H9 (cell line): ENCODE data around the gene MEGF10. TPM values are rescaled to one million over a fixed set of nuclear protein-coding genes. Genes with fewer than 3 reads are reported as not detected.

ENCODE experiments used
- DNase-seq: peaks from one replicate; pipeline ENCODE4 v3.0.0-alpha.2; 2017
- H2AFZ ChIP-seq: one replicate; pipeline ENCODE4 v1.6.1; 2013; ENCODE audit warnings: mild to moderate bottlenecking, low read length, control low read depth, moderate library complexity
- H2AK5ac ChIP-seq: 2 replicates; pipeline ENCODE4 v1.6.1; 2013; ENCODE audit warnings: low read length, control low read depth, mixed read lengths; ENCODE audit not compliant: insufficient read length
- H2BK120ac ChIP-seq: one replicate; pipeline ENCODE4 v1.6.1; 2013; ENCODE audit warnings: low read depth, mild to moderate bottlenecking, low read length, control low read depth, inconsistent platforms; ENCODE audit not compliant: poor library complexity, severe bottlenecking
- H2BK12ac ChIP-seq: 2 replicates; pipeline ENCODE4 v1.6.1; 2013; ENCODE audit warnings: low read length, control low read depth, mixed read lengths, low read depth; ENCODE audit not compliant: insufficient read length
- H2BK15ac ChIP-seq: 2 replicates; pipeline ENCODE4 v1.6.1; 2013; ENCODE audit warnings: low read depth, low read length, control low read depth
- H2BK20ac ChIP-seq: one replicate; pipeline ENCODE4 v1.6.1; 2013; ENCODE audit warnings: low read depth, mild to moderate bottlenecking, low read length, control low read depth, inconsistent platforms; ENCODE audit not compliant: poor library complexity, severe bottlenecking
- H2BK5ac ChIP-seq: 2 replicates; pipeline ENCODE4 v1.6.1; 2013; ENCODE audit warnings: low read length, control low read depth, mixed read lengths; ENCODE audit not compliant: insufficient read length
- H3K14ac ChIP-seq: 2 replicates; pipeline ENCODE4 v1.6.1; 2013; ENCODE audit warnings: low read length, control low read depth; ENCODE audit not compliant: insufficient read depth
- H3K18ac ChIP-seq: 2 replicates; pipeline ENCODE4 v1.6.1; 2013; ENCODE audit warnings: low read depth, mild to moderate bottlenecking, mixed read lengths, low read length, control low read depth; ENCODE audit not compliant: insufficient read length
- H3K23ac ChIP-seq: 2 replicates; pipeline ENCODE4 v1.6.1; 2013; ENCODE audit warnings: low read length, control low read depth, mixed read lengths, low read depth; ENCODE audit not compliant: insufficient read length
- H3K23me2 ChIP-seq: 2 replicates; pipeline ENCODE4 v1.6.1; 2013; ENCODE audit warnings: low read depth, mild to moderate bottlenecking, mixed read lengths, low read length, control low read depth; ENCODE audit not compliant: insufficient read length, poor library complexity, severe bottlenecking
- H3K27ac ChIP-seq: 2 replicates; pipeline ENCODE4 v1.5.1; 2013; ENCODE audit warnings: low read length, control low read depth, mixed read lengths, low read depth; ENCODE audit not compliant: insufficient read length
- H3K27me3 ChIP-seq: 2 replicates; pipeline ENCODE4 v1.6.1; 2013; ENCODE audit warnings: low read length, control low read depth, inconsistent platforms; ENCODE audit not compliant: insufficient read depth
- H3K4ac ChIP-seq: 2 replicates; pipeline ENCODE4 v1.6.1; 2013; ENCODE audit warnings: low read depth, mild to moderate bottlenecking, control low read depth, inconsistent platforms, low read length, moderate library complexity
- H3K4me1 ChIP-seq: 2 replicates; pipeline ENCODE4 v1.6.1; 2013; ENCODE audit warnings: low read length, control low read depth, inconsistent platforms; ENCODE audit not compliant: insufficient read depth
- H3K4me2 ChIP-seq: 2 replicates; pipeline ENCODE4 v1.6.1; 2013; ENCODE audit warnings: low read length, control low read depth, mixed read lengths; ENCODE audit not compliant: insufficient read length, insufficient read depth
- H3K56ac ChIP-seq: 2 replicates; pipeline ENCODE4 v1.6.1; 2013; ENCODE audit warnings: low read depth, mild to moderate bottlenecking, mixed read lengths, low read length, control low read depth; ENCODE audit not compliant: insufficient read length
- H3K79me1 ChIP-seq: 2 replicates; pipeline ENCODE4 v1.6.1; 2013; ENCODE audit warnings: low read depth, mild to moderate bottlenecking, moderate library complexity, low read length, control low read depth, inconsistent platforms; ENCODE audit not compliant: insufficient read depth, poor library complexity, severe bottlenecking
- H3K79me2 ChIP-seq: 2 replicates; pipeline ENCODE4 v1.6.1; 2013; ENCODE audit warnings: low read length, control low read depth, inconsistent platforms; ENCODE audit not compliant: insufficient read depth
- H3K9ac ChIP-seq: 2 replicates; pipeline ENCODE4 v1.6.1; 2013; ENCODE audit warnings: low read length, control low read depth, mixed read lengths; ENCODE audit not compliant: insufficient read length; ENCODE audit errors: extremely low read depth
- H3K9me3 ChIP-seq: one replicate; pipeline ENCODE4 v1.6.1; 2013; ENCODE audit warnings: low read depth, low read length, inconsistent platforms; ENCODE audit not compliant: control insufficient read depth
- H3T11ph ChIP-seq: one replicate; pipeline ENCODE4 v1.6.1; 2013; ENCODE audit warnings: mild to moderate bottlenecking, low read length, control low read depth, inconsistent platforms
- H4K20me1 ChIP-seq: one replicate; pipeline ENCODE4 v1.6.1; 2013; ENCODE audit not compliant: control insufficient read depth, insufficient read length, insufficient read depth
- H4K5ac ChIP-seq: 2 replicates; pipeline ENCODE4 v1.6.1; 2013; ENCODE audit warnings: low read depth, mild to moderate bottlenecking, mixed read lengths, low read length, control low read depth; ENCODE audit not compliant: insufficient read length
- H4K8ac ChIP-seq: replicated peaks from 2 replicates; pipeline ENCODE4 v1.6.1; 2013; ENCODE audit warnings: low read length, control low read depth, mixed read lengths, low read depth; ENCODE audit not compliant: insufficient read length
- H4K91ac ChIP-seq: 2 replicates; pipeline ENCODE4 v1.6.1; 2013; ENCODE audit warnings: low read depth, mild to moderate bottlenecking, moderate library complexity, mixed read lengths, low read length, control low read depth; ENCODE audit not compliant: insufficient read length
- H3K27ac Mint-ChIP-seq, 3 experiments: 2 replicates in 2 of 3; 3 replicates in 1 of 3; pipeline ENCODE4 v1.8.0; 2020 to 2021; ENCODE audit warnings: mixed read lengths in 3 of 3, mild to moderate bottlenecking in 1 of 3, moderate library complexity in 1 of 3
- H3K27me3 Mint-ChIP-seq: 2 replicates; pipeline ENCODE4 v1.8.0; 2021; ENCODE audit warnings: low read depth, mild to moderate bottlenecking, moderate library complexity, mixed read lengths
- H3K36me3 Mint-ChIP-seq, 3 experiments: 2 replicates in 2 of 3; 3 replicates in 1 of 3; pipeline ENCODE4 v1.8.0; 2020 to 2021; ENCODE audit warnings: low read depth in 3 of 3, mixed read lengths in 3 of 3; ENCODE audit not compliant: insufficient read depth in 1 of 3
- H3K4me1 Mint-ChIP-seq, 2 experiments: 2 replicates each; pipeline ENCODE4 v1.8.0; 2020; ENCODE audit warnings: mixed read lengths in 2 of 2
- H3K4me3 Mint-ChIP-seq, 2 experiments: 2 replicates in 1 of 2; 3 replicates in 1 of 2; pipeline ENCODE4 v1.8.0; 2020 to 2021; ENCODE audit warnings: mild to moderate bottlenecking in 2 of 2, mixed read lengths in 2 of 2, moderate library complexity in 1 of 2
- H3K9me3 Mint-ChIP-seq, 2 experiments: 2 replicates in 1 of 2; 3 replicates in 1 of 2; pipeline ENCODE4 v1.8.0; 2020; ENCODE audit warnings: mild to moderate bottlenecking in 2 of 2, mixed read lengths in 2 of 2, moderate library complexity in 1 of 2
- CTCF ChIP-seq: fragments of 200-600 bp; sonication (generic); conservative IDR thresholded peaks from 3 replicates; pipeline ENCODE4 v1.8.0; 2021; ENCODE audit warnings: antibody characterized with exemption, mild to moderate bottlenecking
- WGBS: extraction: QIAGEN DNeasy Blood & Tissue Kit; methylation state at CpG from one replicate; pipeline ENCODE4 v1.1.7; 2013; ENCODE audit warnings: missing lambda C conversion rate, low lambda C conversion rate, mixed read lengths; ENCODE audit not compliant: insufficient read length; ENCODE audit errors: extremely low coverage; 5-methylcytosine and 5-hydroxymethylcytosine counted together
- total RNA-seq: library from RNA; stranded (reverse); gene quantifications from 2 replicates; pipeline ENCODE4 v1.2.1, GENCODE V29; 2021

MEGF10 gene
- total RNA-seq, 1 experiment from 2014 or later = 36.5 TPM

- no peaks in the 10 kb centered on the region for H3K23me2 ChIP-seq
Observed at GRCh38 chr5:127302509-127302908, 11.9 kb downstream of the MEGF10 start.

More at GRCh38 chr5:127302509-127302908, 11.9 kb downstream of the MEGF10 start:
- no peak for DNase-seq
- H2AK5ac ChIP-seq = no peak overlapping the region
- Mint-ChIP-seq H3K9me3 (no peaks in the 10 kb centered on the region), H3K36me3 (peaks cover 0 to 11% (median 7%) of the 10 kb centered on the region in 3 experiments; a peak in 2 of 7 replicates), H3K4me3 (no peak overlapping the region), H3K27me3 (no peaks in the 10 kb centered on the region), H3K4me1 (peaks cover 59 to 66% of the 10 kb centered on the region in 2 experiments), H3K27ac (no peak overlapping the region)
- H3K4me2 ChIP-seq = no peak overlapping the region
- H4K5ac ChIP-seq = no peak overlapping the region
- no peaks in the 10 kb centered on the region for H3K79me1 ChIP-seq
- H3K27ac ChIP-seq = no peak overlapping the region
- H4K20me1 ChIP-seq = no peaks in the 10 kb centered on the region
- H3T11ph ChIP-seq = no peak overlapping the region
- no peak overlapping the region for H2AFZ ChIP-seq
- no peak overlapping the region for H3K56ac ChIP-seq
- no peaks in the 10 kb centered on the region for H3K9me3 ChIP-seq
- H2BK120ac ChIP-seq = no peak overlapping the region
- no CpG with 5 or more reads among the region's 4 CpGs for WGBS
- peaks cover 2% of the 10 kb centered on the region; the same call in 1 of the 2 replicates for H3K79me2 ChIP-seq
- no peak overlapping the region for H4K91ac ChIP-seq
- H2BK15ac ChIP-seq = no peak overlapping the region
- H3K4ac ChIP-seq = no peak overlapping the region
- no peak overlapping the region for H4K8ac ChIP-seq
- H3K23ac ChIP-seq = no peak overlapping the region
- H3K27me3 ChIP-seq = no peaks in the 10 kb centered on the region
- no peak overlapping the region for H3K18ac ChIP-seq
- no peak overlapping the region for H2BK5ac ChIP-seq
- H2BK12ac ChIP-seq = no peak overlapping the region
- H3K9ac ChIP-seq = no peak overlapping the region
- no peak for TF ChIP-seq CTCF
- H3K14ac ChIP-seq = no peak overlapping the region
- peaks cover 10% of the 10 kb centered on the region for H3K4me1 ChIP-seq
- no peak overlapping the region for H2BK20ac ChIP-seq
